Measurements from ENCODE around the gene XXYLT1. TPM values are rescaled to one million over a fixed set of nuclear protein-coding genes. Genes with fewer than 3 reads are reported as not detected.

Gene XXYLT1
- total RNA-seq, 1 donor from 2014 or later: 8.8 TPM

GRCh38 chr3:195134431-195134830 is 136.5 kb downstream of the XXYLT1 start:
- DNase-seq (ENCODE audit: low spot score): no peak

- DNase-seq (ENCODE audit: low spot score): no peak
Observed at GRCh38 chr3:195133462-195133861, 137.5 kb downstream of the XXYLT1 start.

GRCh38 chr3:195133013-195133412 is 137.9 kb downstream of the XXYLT1 start:
- DNase-seq (ENCODE audit: low spot score): no peak

DNA sequence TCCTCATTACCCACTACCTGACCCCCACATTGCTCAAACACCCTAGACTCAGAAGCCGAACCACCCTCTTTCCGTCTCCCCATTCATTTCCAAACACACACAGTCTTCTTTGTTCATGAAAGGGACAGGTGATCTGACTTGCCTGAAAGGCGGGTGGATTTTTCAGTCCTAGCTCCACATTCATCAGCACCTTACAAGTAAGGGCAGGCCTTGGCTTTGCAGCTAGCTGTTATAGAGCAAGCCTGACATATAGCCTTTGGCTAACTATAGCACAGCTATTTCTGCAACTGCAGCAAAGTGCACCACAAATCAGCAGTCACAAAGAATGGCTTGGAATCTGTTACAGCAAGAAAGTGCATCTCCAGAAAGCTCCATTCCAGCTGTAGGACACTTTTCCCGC is 139.8 kb downstream of the XXYLT1 start:
- no peak for DNase-seq (ENCODE audit: low spot score)

GRCh38 chr3:195129644-195130492 is 141.1 kb downstream of the XXYLT1 start:
- DNase-seq (ENCODE audit: low spot score): no peak

- no peak for DNase-seq (ENCODE audit: low spot score)
Observed at GRCh38 chr3:195129072-195129643, 141.8 kb downstream of the XXYLT1 start.

DNA sequence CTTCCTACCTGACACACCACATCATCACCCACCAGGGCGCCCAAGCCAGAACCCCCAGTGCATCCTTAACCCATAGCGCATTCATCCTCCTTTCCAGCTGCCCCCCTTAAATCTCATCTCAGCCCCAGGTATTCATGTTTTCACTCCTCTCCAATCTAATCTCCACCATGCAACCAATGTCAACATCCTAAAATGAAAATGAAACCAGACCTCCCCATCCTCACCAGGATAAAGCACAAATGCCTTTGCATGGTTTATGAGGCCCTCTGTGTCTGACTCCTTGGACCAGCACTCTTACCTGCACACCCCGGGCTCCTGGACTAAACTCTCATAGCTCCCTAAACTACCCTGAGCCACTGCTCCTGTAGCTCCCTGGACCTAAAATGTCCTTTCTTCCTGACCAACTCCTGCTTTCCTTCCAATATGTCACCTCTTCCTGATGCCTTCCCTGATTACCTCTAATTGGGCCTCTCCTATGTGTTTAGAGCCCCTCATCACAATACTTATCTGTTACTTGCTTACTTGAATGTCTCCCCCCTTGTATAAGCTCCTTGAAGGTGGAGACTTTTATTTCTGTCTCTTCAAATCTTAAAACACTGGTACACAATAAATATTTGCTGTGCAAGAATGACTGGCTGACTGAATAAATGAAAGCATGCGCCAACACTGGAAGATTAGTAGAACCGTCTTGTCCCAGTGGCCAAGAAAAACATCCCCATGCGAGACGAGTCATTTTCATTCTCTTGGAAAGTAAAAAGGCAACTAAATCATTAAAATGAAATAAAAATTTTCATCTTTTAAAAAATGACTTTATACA is 142.5 kb downstream of the XXYLT1 start:
- no peak for DNase-seq (ENCODE audit: low spot score)

DNA sequence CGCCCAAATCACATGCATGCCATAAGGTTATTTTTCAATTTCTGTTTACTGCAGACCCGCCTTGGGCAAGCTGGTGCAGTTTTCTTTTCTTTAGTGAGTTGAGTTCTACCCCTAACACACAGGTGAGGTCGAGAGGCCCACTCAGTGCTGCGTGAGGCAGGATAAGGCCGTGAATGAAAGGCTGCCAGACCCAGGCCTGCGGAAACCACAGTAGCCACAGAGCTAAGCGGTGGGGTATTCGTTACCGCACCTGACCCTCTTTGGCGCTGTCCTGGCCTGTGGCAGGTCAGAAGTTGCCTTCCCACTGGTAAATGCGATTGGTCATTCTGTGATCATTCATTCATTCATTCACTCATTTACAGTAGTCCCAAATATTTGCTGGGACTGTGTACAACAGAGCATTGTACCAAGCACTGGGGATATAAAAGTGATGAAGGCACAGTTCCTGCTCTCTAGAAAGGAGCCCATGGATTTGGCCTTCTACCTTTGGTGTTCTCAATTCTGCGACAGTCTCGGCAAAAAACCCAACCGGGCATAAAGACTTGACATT is 144.8 kb downstream of the XXYLT1 start:
- DNase-seq (ENCODE audit: low spot score): no peak

DNA sequence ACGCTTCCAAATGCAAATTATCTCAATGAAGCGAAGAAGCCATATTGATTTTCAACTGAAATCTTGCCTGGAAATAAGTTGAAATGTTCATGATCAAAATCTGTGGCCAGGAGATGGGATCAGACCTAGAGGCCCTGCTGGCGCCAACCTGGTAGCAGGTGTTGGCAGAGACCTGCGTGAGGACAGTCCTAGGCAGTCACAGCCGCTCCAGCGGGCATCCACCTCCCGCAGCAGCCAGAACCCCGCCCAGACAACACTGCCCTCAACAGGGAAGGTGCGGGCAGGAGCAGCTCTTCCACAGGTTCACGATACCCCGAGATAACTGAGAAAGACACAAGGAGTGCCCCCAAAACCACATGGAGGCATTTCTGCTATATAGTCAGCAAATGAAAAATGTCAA is 145.3 kb downstream of the XXYLT1 start:
- DNase-seq (ENCODE audit: low spot score): no peak

GRCh38 chr3:195124378-195124992 is 146.5 kb downstream of the XXYLT1 start:
- DNase-seq (ENCODE audit: low spot score): no peak

- DNase-seq (ENCODE audit: low spot score): no peak
Observed at GRCh38 chr3:195123281-195123691, 147.7 kb downstream of the XXYLT1 start.

- DNase-seq (ENCODE audit: low spot score): no peak
Observed at GRCh38 chr3:195122261-195122660, 148.7 kb downstream of the XXYLT1 start.

GRCh38 chr3:195120267-195120601 is 150.7 kb downstream of the XXYLT1 start:
- no peak for DNase-seq (ENCODE audit: low spot score)

DNA sequence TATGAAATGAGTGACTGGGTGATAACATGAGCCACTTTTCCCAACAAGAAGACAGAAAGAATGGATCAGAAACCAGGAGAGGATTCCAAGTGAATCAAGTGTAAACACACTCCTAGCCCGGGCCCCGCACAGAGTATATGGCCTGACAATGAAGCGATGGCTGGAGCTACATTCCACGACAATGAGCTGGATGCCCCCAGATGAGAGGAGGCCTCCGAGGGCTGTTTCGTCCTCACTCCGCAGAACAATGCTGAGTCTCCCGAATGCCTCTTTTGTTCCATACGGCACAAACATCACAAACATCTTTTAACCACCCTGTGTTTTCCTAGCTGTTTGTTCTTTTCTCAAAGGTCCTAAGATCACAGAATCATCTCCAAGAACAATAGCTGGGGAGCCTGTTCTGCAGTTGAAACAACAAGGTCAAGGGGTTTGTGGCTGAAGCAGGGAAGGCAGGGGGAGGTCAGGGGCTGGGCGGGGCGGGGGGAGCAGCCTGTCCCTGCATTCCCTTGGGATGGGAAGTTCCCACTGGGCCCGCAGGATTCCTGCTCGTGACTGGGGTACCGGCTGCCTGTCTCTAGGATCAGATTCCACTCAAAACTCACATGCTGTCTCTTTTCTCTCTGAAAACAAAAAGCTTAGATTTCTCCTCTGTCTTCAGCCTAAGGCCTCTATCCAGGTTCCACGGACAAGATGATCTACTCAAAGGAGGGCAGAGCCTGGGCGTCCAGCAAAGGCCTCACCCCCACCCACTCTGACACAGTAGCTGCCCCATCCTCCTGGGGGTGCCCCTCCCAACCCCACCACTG is 151.3 kb downstream of the XXYLT1 start:
- DNase-seq (ENCODE audit: low spot score): no peak

DNA sequence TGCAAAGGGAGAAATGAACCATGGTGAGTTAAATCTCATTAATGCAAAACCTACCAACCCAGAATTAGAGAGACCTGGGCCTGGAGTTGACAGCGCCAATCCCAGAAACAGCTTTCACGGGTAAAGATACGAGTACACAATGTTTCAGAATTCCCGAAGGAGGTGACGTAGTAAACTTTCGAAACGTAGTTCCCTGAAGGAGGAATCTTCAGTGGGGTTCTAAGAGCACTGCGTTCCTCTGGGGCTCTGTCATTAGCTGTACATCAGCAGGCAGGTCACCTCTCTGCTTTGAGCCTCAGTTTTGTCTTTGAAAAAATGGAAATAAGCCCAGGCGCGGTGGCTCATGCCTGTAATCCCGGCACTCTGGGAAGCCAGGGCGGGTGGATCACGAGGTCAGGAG is 152.3 kb downstream of the XXYLT1 start:
- no peak for DNase-seq (ENCODE audit: low spot score)

- peak; percentile 79 for DNase-seq (ENCODE audit: low spot score)
Observed at GRCh38 chr3:195117978-195118581, 152.9 kb downstream of the XXYLT1 start.

- no peak for DNase-seq (ENCODE audit: low spot score)
Observed at GRCh38 chr3:195116407-195117185, 154.4 kb downstream of the XXYLT1 start.

DNA sequence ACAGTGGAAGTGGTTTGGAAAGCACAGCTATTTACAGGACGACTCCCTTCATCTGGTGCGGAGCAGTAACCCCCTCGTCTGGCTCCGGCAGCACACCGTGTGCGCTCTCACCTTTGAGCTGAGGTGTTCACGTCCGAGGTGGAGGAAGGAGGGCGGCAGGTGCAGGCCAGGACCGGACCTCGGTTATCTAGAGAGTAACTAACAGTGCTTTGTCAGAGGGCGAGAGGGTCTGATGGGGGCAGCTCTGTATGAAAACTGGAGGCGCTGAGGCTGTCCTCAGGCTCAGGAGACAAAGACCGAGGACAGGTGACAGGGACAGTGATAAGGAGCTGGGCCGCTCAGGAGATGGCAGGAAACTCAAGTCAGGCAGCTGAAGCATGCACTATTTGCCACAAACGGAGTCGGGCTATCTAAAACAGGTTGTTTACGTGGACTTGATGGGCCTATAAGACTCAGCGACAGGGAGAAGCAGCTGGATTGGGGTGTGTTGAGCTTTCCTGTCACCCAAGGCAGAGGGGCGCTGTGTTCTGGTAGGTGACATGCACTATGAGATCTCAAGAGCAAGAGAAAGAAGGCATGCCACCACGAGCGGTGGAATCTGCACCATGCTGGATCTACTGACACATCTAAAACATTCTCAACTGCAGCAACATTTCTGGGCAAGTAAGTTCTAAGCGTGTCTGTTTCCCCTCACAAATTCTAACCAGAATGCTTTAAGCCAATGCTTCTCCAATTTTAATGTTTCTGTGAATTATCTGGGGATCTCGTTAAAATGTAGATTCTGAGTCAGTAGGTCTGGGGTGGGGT is 155.2 kb downstream of the XXYLT1 start:
- DNase-seq (ENCODE audit: low spot score): no peak
